Breast epithelium (tissue), 3 donors: ENCODE results near the gene SRC.

Experiments
- POLR2A ChIP-seq: fragments of 450-650 bp; IDR thresholded peaks from one replicate; pipeline ENCODE4 v1.6.1; 2016; ENCODE audit warnings: antibody characterized with exemption, mild to moderate bottlenecking, moderate library complexity
- POLR2AphosphoS5 ChIP-seq, 3 donors: sonication (generic); formaldehyde crosslinking; IDR thresholded peaks; one replicate each; pipeline ENCODE4 v1.6.1; 2017; ENCODE audit warnings: antibody characterized with exemption in 3 of 3
- TF ChIP-seq, protein P1 (sequence below), 3 donors: fragments of 450-650 bp; IDR thresholded peaks; one replicate each; pipeline ENCODE4 v1.5.1; 2016 to 2017; ENCODE audit warnings: antibody characterized with exemption in 3 of 3, mild to moderate bottlenecking in 3 of 3, moderate library complexity in 3 of 3

DNA sequence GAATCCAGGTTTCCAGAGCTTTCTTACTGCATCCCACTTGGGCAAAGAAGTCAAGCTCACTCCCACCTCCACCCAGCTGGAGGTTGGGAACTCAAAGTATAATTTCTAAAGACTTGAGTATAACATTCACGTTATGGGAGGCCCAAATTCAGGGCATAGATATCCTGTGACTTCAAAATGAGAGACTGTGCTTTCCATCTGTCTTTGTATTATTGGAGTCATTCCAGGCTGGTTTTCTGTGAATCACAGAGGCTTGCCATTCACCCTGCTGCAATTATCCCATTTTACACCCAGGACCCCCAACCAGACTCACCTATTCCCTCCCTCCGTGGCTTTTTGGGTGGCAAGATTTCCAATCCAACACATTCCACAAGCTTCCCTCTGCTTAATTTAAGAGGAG, 19.3 kb upstream of the SRC start:
- TF ChIP-seq POLR2A (no peak), POLR2AphosphoS5 (IDR thresholded peaks at IDR 0.05) (no peak)
- TF ChIP-seq, protein P1, sequence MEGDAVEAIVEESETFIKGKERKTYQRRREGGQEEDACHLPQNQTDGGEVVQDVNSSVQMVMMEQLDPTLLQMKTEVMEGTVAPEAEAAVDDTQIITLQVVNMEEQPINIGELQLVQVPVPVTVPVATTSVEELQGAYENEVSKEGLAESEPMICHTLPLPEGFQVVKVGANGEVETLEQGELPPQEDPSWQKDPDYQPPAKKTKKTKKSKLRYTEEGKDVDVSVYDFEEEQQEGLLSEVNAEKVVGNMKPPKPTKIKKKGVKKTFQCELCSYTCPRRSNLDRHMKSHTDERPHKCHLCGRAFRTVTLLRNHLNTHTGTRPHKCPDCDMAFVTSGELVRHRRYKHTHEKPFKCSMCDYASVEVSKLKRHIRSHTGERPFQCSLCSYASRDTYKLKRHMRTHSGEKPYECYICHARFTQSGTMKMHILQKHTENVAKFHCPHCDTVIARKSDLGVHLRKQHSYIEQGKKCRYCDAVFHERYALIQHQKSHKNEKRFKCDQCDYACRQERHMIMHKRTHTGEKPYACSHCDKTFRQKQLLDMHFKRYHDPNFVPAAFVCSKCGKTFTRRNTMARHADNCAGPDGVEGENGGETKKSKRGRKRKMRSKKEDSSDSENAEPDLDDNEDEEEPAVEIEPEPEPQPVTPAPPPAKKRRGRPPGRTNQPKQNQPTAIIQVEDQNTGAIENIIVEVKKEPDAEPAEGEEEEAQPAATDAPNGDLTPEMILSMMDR (IDR thresholded peaks at IDR 0.05): no peak
